ENCODE measurements around the gene ARID3A.
"Not testable (repeated sequence)": the region's sequence is repeated elsewhere in the genome, so short reads cannot be mapped to it uniquely, and the experiment has no call there.

Gene ARID3A

DNA sequence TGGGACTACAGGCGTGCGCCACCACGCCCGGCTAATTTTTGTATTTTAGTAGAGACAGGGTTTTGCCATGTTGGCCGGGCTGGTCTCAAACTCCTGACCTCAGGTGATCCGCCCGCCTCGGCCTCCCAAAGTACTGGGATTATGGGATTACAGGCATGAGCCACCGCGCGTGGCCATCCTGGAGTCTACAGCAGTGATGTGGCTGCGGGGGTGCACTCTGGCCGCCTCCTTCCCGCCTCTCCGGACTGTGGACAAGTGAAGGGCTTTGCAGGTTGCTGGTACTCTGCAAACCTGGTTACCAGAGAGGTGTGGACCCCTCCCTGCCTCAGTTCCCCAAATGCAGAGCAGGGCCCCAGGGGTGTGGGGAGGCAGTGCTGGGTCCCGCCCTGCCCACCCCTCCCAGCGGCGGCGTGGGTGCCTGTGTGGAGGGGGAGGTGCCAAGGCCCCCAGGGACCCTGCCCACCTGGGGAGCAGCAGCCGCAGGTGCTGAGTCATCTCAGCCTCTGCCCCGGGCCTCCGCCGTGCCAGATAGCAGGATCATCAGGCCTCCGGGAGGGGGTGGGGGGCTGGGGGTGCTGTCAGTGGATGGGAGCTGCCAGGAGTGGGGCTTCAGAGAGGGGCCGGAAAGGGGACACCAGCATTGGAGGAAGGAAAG is 23.1 kb downstream of the ARID3A start:
- DNase-seq = no peak

DNA sequence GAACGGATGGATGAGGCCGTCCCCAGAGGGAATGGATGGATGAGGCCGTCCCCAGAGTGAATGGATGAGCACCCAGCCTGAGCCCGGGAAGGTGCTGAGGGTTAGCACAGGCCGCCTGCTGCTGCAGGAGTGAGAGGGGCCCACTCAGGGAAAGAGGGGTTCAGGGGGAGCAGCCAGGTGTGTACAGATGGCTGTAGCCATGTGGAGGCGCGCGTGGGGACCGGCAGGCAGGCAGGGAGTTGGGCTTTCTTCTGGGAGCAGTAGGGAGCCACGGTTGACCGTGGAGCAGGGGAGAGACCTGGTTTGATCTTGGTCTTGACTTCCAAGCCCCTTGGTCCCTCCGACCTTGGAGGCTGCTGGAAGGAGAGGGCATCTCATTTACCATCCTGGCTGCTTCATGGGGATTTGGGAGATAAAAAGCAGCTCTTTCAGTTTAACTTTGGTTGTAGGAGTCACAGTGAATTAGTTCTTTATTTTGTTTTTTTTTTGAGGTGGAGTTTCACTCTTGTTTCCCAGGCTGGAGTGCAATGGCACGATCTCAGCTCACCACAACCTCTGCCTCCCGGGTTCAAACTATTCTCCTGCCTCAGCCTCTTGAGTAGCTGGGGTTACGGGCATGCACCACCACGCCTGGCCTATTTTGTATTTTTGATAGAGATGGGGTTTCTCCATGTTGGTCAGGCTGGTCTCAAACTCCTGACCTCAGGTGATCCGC is 24.7 kb downstream of the ARID3A start:
- no peak for DNase-seq

DNA sequence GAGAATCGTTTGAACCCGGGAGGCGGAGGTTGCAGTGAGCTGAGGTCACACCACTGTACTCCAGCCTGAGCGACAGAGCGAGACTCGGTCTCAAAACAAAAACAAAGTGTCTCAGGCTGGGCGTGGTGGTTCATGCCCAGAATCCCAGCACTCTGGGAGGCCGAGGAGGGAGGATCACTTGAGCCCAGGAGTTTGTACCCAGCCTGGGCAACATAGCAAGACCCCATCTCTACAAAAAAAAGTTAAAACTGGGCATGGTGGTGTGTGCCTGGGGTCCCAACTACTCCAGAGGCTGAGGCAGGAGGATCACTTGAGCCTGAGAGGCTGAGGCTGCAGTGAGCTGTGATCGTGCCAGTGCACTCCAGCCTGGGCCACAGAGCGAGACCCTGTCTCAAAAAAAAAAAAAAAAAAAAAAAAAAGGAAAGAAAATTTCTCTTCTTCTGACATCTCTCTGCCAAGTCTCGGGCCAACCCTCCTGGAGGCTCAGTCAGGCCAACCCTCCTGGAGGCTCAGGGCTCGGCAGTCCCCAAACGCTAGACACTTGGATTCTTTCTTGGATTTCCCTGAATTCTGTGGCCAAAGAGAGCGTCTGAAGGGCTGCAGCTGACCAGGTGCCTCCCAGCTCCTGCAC is 26.3 kb downstream of the ARID3A start:
- no peak for DNase-seq

DNA sequence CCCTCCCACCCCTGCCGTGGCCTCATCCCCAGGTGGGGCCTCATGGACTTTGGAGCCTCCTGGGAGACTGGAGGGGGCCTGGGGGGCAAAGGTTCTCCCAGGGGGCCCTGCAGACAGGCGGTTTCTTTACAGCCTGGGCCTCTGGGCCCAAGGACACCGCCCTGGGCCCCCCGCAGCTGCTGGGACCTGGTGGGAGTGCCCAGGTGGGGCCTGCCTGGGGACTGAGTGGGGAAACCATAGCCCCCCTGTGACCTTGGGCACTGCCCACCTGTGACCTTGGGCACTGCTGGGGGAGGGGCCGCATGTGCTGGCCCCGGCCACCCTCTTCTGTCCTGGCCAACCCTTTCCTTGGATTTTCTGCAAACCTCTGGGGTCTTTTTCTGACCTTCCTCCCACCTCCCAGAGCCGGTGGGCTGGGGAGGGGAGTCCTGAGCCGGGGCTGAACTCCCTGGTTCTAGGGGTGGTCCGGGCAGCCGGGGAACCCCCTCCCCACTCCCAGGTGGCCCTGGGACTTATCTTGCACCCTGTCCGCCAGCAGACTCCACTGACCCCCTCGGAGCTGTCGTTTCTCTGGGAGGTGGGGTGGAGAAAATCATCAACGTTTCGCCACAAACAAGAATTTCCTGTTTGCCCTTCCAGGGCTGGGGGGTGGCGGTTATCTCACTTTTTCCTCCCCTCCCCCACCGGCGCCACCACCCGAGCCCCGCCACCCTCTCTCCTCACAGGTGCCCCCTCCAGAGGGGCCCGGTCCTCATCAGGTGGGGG is 27.0 kb downstream of the ARID3A start:
- DNase-seq = no peak

DNA sequence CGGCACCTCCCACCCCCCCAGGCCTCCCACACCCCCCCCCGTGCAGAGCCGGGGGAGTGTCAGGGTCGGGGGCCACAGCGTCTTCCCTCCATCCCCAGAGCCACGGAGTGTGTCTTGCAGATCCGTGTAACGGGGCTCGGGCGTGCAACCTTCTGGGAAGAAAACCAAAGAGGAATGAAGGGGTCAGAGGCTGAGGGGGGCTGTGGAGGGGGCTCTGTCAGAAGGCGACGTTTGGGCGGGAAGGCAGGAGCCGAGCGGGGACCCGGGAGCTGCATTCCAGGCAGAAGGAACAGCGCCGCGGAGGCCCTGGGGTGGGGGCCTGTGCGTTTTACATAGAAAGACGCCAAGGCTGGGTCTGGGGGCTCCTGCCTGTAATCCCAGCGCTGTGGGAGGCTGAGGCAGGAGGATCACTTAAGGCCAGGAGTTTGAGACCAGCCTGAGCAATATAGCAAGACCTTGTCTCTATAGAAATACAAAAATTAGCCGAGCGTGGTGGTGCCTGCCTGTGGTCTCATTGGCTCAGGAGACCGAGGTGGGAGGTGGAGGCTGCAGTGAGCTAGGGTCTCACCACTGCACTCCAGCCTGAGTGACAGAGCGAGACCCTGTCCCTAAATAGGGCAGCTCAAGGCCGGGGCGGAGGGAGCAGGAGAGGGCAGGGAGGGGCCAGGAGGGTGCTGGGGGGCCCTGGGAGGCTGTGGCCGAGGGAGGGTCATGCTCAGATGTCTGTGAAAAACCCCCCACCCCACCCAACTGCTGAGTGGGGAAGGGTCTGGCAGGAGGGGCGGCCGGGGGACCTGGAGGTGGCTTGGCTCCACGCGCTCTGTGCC is 27.8 kb downstream of the ARID3A start:
- no peak for DNase-seq

DNA sequence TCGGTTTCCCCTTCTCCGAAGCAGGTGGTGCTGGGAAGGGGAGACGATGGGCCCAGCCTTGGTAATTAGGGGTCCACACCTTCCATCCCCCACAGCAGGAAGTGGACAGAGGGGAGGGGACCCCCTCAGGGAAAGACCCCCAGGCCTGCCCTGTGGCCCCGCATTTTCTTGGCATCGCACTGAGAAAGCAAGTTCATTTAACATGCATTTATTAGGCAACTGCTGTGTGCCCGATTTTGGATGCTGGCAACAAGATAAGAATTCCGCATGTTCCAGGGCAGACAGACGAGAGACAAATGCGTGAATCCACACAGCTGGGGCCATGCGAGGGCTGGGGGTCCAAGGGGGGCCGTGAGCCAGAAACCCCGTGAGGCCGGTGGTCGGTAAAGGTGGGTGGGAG is 28.4 kb downstream of the ARID3A start:
- no peak for DNase-seq

DNA sequence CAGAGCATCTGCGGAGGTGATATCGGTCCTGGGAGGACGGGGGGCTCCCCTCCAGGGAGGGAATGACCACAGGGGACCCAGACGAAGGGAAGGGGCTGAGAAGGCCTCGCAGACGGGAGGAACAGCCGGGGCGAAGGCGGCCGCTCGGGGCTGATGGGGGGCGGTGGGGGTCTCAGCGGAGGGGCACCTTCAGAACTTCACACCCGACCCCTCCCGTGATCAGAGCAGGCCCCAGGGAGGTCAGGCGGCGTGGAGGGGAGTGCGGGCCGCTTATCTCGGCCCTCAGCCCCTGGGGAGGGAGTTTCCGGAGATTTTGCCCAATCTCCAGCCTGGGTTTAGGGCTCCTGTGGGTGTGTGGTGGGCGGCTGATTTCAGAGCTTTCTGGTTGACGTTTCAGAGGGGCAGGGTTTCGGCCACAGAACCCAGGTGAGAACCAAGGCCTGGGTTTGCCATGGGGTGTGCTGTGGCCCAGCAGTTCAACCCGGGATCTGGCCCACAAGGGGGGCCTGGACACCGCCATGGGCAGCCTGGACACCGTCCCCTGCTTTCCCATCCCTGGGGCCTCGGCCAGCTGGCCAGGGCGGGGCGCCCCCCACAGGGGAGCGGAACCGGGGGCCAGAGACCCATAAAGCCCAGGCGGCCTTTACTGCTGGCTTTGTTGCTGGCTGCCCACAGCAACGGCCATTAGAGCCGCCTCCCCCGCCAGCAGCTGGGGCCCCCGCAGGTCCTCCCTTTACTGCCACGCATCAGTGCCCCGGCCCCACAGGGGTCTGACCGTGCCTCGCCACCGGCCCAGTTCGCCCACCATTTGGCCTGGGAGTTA is 29.0 kb downstream of the ARID3A start:
- DNase-seq = no peak

DNA sequence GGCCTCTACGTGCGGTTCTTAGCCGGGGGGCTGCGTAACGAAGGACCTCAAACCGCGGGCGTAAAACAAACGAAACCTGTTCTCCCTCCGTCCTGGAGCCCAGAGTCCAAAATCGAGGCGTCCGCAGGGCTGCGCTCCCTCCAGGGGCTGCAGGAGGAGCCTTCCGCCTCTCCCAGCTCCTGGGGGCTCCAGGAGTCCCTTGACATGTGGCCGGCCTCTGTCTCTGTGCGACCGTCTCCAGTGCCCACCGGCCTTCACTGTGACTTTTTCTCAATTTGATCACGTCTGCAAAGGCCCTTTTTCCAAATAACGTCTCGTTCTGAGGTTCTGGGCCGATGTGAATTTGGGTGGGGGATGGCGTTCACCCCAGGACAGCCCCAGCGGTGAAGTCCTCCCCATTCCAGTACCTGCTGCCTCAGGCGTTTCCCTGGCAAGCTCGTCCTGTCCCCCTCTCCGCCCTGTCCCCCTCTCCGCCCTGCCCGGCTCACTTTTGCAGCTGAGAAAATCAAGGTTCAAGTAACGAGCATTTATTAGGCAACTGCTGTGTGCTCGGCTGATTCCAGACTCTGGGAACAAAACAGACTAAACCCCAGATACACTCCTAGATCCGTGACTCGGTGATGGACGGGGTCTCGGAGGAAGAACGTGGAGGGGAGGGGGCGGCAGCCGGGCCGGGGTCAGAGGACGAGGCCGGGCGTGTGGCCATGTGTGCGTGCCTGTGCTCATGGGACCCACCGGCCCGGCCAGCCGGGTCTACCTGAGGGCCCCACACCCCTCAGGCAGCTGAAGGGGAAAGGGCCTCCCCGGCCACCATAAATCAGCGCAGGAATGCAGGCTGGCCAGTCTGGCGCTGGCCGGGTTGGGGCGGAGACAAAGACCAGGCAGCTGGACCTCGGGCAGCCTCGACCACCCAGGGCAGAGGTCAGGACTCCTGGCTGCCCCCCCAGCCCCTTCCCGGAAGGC is 30.2 kb downstream of the ARID3A start:
- no peak for DNase-seq

DNA sequence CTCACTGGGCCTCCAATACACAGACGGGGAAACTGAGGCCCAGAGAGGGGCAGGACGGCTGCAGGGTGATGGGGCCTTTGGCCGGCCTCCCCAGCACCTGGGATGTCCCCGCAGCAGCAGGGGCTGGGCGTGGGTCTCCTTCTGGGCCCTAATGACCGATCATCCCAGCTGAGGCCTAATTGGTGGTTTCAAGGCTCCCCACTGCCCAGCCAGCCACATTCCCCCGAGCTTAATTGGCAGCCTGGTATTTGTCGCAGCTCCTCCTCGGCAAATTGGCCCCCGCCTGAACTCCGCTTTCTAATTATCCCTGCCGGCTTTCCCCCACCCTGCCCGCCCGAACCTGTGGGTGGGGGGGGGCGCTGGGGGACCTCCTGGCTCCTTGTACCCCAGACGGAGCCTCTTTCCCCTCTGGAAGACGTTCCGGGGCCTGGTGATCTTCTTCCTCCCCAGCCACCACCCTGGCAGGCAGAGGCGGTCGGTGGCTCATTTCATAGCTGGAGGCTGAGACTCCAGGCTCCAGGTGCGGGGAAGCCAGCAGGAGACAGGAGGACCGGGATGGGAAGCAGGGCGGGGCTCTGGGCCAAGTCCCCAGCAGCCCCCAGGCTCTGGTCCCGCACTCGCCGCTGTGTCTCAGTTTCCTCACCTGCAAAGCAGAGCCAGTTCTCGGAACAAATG is 31.1 kb downstream of the ARID3A start:
- no peak for DNase-seq

DNA sequence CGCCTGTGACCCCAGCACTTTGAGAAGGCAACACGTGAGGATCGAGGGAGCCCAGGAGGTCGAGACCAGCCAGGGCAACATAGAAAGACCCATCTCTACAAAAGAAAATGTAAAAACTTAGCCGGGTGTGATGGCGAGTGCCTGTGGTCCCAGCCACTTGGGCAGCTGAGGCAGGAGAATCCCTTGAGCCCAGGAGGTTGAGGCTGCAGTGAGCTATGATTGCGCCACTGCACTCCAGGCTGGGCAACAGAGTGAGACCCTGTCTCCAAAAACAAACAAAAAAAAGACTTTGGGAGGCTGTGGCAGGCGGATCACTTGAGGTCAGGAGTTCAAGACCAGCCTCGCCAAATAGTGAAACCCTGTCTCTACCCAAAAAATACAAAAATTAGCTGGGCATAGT is 31.7 kb downstream of the ARID3A start:
- not testable (repeated sequence) for DNase-seq

DNA sequence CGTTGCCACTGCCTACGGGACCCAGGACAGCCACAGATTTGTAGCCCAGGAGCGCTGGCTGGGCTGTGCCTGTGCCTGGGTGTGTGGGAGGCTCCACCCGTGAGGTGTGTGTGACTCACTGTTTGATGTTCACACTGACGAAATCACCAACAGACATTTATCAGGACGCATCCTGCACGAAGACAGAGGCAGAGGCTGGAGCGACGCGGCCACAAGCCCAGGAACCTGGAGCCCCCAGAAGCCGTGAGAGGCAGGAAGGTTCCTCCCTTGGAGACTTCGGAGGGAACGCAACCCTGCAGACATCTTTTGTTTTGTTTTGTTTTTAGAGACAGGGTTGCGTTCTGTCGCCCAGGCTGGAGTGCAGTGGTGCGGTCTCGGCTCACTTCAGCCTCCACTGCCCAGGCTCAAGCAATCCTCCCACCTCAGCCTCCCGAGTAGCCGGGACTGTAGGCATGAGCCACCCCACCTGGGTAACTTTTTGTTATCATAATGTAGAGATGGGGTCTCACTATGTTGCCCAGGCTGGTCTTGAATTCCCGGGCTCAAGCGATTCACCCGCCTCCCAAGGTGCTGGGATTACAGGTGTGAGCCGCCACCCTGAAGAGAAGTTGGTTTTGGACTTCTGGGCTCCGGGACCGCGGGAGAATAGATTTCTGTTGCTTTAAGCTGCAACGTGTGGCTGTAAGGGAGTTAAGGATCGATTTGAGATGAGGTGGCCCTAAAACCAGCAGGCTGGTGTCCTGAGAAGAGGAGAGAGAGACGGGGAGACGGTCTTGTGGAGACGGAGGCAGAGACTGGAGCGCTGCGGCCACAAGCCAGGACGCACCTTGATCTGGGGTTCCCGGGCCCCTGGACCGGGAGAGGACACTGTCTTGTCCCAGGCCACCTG is 33.4 kb downstream of the ARID3A start:
- no peak for DNase-seq

DNA sequence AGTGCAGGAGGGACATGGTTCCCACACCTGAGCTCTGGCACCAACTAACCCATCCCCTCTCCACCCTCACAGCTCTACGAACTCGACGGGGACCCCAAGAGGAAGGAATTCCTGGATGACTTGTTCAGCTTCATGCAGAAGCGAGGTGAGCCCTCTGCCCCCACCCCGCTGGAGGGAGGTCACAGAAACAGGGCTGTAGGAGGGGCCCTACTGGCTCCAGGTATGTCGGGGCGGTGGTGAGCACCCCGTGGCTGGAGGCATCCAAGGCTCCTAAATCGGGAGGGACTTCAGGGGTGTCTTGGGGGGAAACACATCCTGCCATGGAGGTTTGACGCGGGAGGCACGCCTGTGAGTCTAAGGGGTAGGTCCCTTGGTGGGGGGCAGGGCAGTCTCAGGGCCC is 34.2 kb downstream of the ARID3A start:
- no peak for DNase-seq

DNA sequence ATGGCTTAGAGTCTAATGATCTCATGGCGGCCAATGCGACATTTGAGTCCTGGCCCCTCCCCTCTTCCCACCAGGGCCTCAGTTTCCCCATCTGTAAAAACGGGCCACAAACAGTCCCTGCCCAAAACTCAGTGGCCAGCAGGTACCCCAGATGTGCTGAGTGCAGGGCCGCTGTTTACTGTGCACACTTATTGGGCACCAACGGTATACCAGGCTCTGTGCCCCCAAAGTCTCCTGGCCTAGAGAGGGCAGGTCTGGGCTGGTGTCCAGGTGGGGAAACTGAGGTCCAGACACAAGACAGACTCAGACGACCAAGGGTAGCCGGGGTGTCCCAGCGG is 34.7 kb downstream of the ARID3A start:
- DNase-seq = no peak

DNA sequence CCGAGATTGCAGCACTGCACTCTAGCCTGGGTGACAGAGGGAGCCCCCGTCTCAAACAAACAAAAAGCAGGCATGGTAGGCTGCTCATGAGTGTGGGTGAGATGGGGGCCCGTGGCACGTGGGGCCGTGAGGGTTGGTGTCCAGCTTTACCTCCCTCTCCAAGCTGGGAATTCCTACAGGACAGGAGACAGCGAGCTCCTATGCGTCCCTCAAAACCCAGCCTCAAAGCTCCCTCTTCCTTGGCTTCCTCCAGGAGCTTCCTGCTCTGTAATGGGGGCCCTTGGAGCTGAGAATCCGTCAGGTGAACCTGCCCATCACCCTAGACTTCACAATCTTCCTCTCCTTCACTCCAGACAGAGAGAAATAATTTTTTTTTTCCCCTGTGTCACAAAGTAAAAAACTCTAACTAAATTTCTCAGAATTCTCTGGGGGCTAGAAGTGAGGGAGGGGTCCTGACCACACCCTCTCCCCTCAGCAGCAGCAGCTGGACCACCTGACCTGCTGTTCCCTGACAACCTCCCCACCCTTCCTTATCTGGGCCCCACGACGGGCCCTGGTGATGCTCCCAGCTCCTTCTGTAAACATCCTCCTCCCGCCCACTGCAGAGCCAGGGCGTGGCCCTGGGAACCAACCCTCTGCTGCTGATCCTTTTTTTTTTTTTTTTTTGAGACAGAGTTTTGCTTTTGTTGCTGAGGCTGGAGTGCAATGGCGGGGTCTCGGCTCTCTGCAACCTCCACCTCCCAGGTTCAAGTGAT is 36.2 kb downstream of the ARID3A start:
- DNase-seq = no peak

DNA sequence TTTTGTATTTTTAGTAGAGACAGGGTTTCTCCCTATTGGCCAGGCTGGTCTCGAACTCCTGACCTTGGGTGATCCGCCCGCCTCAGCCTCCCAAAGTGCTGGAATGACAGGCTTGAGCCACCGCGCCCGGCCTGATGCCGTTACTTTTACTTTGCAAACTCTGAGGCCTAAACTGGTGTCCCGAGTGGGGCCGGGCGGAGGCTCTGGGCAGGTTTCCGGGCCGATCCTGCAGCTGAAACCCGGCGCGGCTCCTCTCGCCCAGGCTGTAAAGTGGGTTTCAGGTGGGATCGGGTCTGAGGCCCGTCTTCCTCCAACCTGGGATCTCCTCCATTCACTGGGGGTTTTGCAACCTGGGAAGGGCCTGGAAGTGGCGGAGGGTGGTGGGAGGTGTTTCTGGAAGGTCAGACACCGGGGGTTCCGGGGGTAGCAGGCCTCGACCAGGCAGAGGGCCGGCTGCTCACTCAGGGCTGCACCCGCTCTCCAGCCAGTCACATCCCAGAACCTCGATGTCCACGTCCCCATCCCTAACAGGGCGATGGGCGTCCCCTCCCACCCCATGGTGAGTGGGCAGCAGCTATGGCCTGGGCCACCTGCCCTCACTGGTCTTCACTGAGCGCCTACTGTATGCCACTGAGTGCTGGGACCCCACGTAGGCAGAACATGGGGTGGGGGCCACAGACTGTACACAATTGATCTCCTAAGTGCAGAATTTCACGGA is 37.0 kb downstream of the ARID3A start:
- no peak for DNase-seq

DNA sequence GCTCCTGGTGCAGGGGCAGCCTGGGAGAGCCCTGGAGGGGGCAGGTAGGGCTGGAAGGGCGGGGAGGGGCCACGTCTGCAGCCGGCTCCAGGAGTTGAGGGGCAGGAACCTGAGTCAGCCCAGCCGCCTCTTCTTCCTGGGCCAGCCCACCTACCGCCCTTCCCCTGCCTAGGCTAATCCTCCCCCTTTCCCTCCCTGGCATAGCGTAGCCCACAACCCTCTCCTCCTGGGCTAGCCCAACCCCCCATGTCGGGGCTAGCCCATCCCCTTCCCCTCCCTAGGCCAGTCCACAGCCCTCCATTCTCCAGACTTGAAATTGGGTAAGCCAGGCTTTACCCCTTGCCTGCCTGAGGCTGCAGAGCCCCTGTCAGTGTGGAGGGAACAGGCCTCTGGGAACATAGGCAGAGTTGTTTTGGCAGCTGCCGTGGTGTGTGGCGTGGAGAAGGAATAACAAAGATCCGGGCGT is 37.7 kb downstream of the ARID3A start:
- no peak for DNase-seq

DNA sequence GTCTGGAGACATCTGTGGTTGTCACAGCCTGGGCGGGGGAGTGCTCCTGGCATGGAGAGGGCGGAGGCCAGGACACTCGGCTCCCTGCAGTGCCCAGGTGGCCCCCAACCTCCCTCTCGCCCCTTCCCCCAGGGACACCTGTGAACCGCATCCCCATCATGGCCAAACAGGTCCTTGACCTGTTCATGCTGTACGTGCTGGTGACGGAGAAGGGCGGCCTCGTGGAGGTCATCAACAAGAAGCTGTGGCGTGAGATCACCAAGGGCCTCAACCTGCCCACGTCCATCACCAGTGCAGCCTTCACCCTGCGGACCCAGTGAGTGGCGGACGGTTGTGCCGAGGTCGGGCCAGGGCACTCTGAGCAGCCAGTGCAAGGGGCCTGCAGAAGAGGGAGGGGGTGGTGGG is 38.3 kb downstream of the ARID3A start:
- no peak for DNase-seq

Measured in SHP77 treated with DMSO at 0.1 percent for 48 hours (cell line).